Mesenchymal stem cell (in vitro differentiated cells and primary cell): ENCODE measurements around the gene WTAP.

ENCODE experiments used
- DNase-seq: peaks from one replicate; pipeline ENCODE4 v3.0.0-alpha.2; 2013
- H2AFZ ChIP-seq: one replicate; pipeline ENCODE4 v1.6.1; 2013; ENCODE audit warnings: low read depth, mild to moderate bottlenecking, control low read depth, inconsistent platforms, low read length, moderate library complexity
- H2AK5ac ChIP-seq: 2 replicates; pipeline ENCODE4 v1.6.1; 2013; ENCODE audit warnings: low read length, moderate library complexity, mild to moderate bottlenecking, inconsistent platforms; ENCODE audit not compliant: severe bottlenecking
- H2BK120ac ChIP-seq: one replicate; pipeline ENCODE4 v1.6.1; 2013; ENCODE audit warnings: low read depth, mild to moderate bottlenecking, inconsistent platforms, low read length, moderate library complexity
- H2BK12ac ChIP-seq, 2 experiments: one replicate each; pipeline ENCODE4 v1.6.1; 2013; ENCODE audit warnings: inconsistent platforms in 2 of 2, low read length in 2 of 2, mild to moderate bottlenecking in 2 of 2, moderate library complexity in 2 of 2, control low read depth in 1 of 2
- H2BK15ac ChIP-seq: one replicate; pipeline ENCODE4 v1.6.1; 2013; ENCODE audit warnings: mild to moderate bottlenecking, low read depth, inconsistent platforms; ENCODE audit not compliant: poor library complexity, severe bottlenecking
- H2BK5ac ChIP-seq: 2 replicates; pipeline ENCODE4 v1.6.1; 2013; ENCODE audit warnings: low read depth, mild to moderate bottlenecking, low read length, control low read depth, inconsistent platforms; ENCODE audit not compliant: poor library complexity, severe bottlenecking
- H3K14ac ChIP-seq, 2 experiments: one replicate each; pipeline ENCODE4 v1.6.1; 2013; ENCODE audit warnings: inconsistent platforms in 2 of 2, low read length in 2 of 2, control low read depth in 1 of 2, mild to moderate bottlenecking in 1 of 2, moderate library complexity in 1 of 2
- H3K18ac ChIP-seq, 2 experiments: one replicate each; pipeline ENCODE4 v1.6.1; 2013; ENCODE audit warnings: inconsistent platforms in 2 of 2, low read length in 2 of 2, control low read depth in 1 of 2, low read depth in 1 of 2, mild to moderate bottlenecking in 1 of 2
- H3K23ac ChIP-seq, 2 experiments: one replicate each; pipeline ENCODE4 v1.6.1; 2013; ENCODE audit warnings: inconsistent platforms in 2 of 2, low read length in 2 of 2, mild to moderate bottlenecking in 2 of 2, moderate library complexity in 2 of 2, control low read depth in 1 of 2
- H3K27ac ChIP-seq: 2 replicates; pipeline ENCODE4 v1.5.1; 2013; ENCODE audit warnings: mild to moderate bottlenecking, moderate library complexity, low read length, control low read depth, inconsistent platforms; ENCODE audit not compliant: poor library complexity, severe bottlenecking
- H3K27me3 ChIP-seq, 2 experiments: 2 replicates each; pipeline versions ENCODE4 v1.6.1 to v1.7.0; 2013; ENCODE audit warnings: low read length in 2 of 2, mild to moderate bottlenecking in 2 of 2, moderate library complexity in 2 of 2, control low read depth in 1 of 2, inconsistent platforms in 1 of 2; ENCODE audit not compliant: control insufficient read depth in 1 of 2, insufficient read depth in 1 of 2
- H3K36me3 ChIP-seq, 2 experiments: 2 replicates each; pipeline versions ENCODE4 v1.6.1 to v1.7.0; 2013; ENCODE audit warnings: low read length in 2 of 2, control low read depth in 1 of 2, inconsistent platforms in 1 of 2, low read depth in 1 of 2, mild to moderate bottlenecking in 1 of 2; ENCODE audit not compliant: insufficient read depth in 2 of 2, control insufficient read depth in 1 of 2
- H3K4ac ChIP-seq, 2 experiments: one replicate each; pipeline ENCODE4 v1.6.1; 2013; ENCODE audit warnings: inconsistent platforms in 2 of 2, low read length in 2 of 2, mild to moderate bottlenecking in 2 of 2, moderate library complexity in 2 of 2, control low read depth in 1 of 2, low read depth in 1 of 2
- H3K4me1 ChIP-seq: 2 replicates; pipeline ENCODE4 v1.6.1; 2013; ENCODE audit warnings: low read depth, low read length, control low read depth; ENCODE audit not compliant: control insufficient read depth, insufficient read depth
- H3K4me2 ChIP-seq: 2 replicates; pipeline ENCODE4 v1.6.1; 2013; ENCODE audit warnings: low read length, mild to moderate bottlenecking, inconsistent platforms; ENCODE audit not compliant: poor library complexity, severe bottlenecking
- H3K4me3 ChIP-seq, 2 experiments: 2 replicates each; pipeline versions ENCODE4 v1.5.1 to v1.7.0; 2013; ENCODE audit warnings: low read length in 2 of 2, mild to moderate bottlenecking in 2 of 2, control low read depth in 1 of 2, low read depth in 1 of 2; ENCODE audit not compliant: insufficient read depth in 1 of 2
- H3K79me1 ChIP-seq: replicated peaks from 2 replicates; pipeline ENCODE4 v1.6.1; 2013; ENCODE audit warnings: mild to moderate bottlenecking, control low read depth, low read length, inconsistent platforms; ENCODE audit not compliant: poor library complexity, severe bottlenecking
- H3K9ac ChIP-seq: 2 replicates; pipeline ENCODE4 v1.7.0; 2013; ENCODE audit warnings: mild to moderate bottlenecking, low read length, moderate library complexity
- H3K9me3 ChIP-seq: 2 replicates; pipeline ENCODE4 v1.7.0; 2013; ENCODE audit warnings: mild to moderate bottlenecking, low read length; ENCODE audit not compliant: control insufficient read depth
- H4K8ac ChIP-seq: one replicate; pipeline ENCODE4 v1.6.1; 2013; ENCODE audit warnings: inconsistent platforms, mild to moderate bottlenecking, low read length, moderate library complexity
- H4K91ac ChIP-seq: one replicate; pipeline ENCODE4 v1.6.1; 2013; ENCODE audit warnings: mild to moderate bottlenecking, low read length, inconsistent platforms
- WGBS: methylation state at CpG from one replicate; pipeline ENCODE4 v1.1.7; 2013; ENCODE audit warnings: mixed read lengths; 5-methylcytosine and 5-hydroxymethylcytosine counted together

WTAP gene

DNA sequence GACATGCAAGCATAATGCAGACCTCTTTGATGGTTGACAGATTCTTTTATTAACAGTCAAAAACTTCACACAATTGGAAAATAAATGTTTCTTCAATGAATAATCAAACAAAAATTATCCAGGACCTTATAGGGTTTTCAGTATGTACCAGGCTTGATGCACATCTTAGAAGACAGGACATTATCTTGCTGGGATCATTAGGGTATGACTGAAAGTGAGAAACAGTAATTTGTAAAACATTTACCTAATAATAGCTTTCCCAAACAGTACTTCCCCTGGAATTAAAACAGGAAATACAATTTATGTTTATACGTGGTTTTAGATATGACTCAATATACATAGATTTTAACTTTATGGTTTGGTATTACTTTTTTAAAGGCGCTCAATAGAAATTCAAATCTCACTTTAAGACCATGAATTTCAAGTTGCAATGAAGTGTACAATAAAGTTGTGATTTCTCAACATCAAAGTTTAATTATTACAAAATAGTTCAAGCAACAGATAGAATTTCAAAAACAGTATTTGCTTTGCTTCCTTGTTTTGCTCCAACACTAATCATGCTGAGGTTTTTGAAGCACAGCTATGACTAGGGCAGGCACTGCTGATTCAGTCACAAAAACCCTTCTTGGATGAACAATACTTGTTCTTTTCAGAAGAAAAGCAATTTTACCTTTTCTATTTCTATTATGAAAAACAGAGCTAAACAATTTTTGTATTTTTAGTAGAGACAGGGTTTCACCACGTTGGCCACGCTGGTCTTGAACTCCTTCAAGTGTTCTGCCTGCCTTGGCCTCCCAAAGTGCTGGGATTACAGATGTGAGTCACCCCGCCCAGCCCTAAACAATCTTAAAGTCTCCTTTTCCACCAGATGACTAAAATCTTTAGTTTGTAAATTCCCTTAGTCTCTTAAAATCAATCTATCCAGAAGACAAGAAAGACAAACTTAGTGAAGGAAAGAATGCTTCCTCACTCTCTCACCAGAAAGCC is 47.9 kb upstream of the WTAP start:
- H3K4me3 ChIP-seq: no peak overlapping the region
- H2AK5ac ChIP-seq: no peak overlapping the region
- no peak overlapping the region for H3K4me2 ChIP-seq
- 2% methylated on average over 3 of the region's 5 CpGs for WGBS
- H2AFZ ChIP-seq: no peak overlapping the region
- H4K8ac ChIP-seq: no peak overlapping the region
- H3K4me1 ChIP-seq: peaks cover 1% of the 10 kb centered on the region
- H2BK15ac ChIP-seq: no peak overlapping the region
- H3K9me3 ChIP-seq: no peaks in the 10 kb centered on the region
- peaks cover 16% of the 10 kb centered on the region for H3K79me1 ChIP-seq
- H3K4ac ChIP-seq: no peak overlapping the region
- peak overlapping the region; percentile 58 for H3K9ac ChIP-seq
- no peak overlapping the region for H2BK12ac ChIP-seq
- no peak overlapping the region for H3K14ac ChIP-seq
- no peaks in the 10 kb centered on the region for H3K27me3 ChIP-seq
- no peak overlapping the region for H2BK120ac ChIP-seq
- H3K18ac ChIP-seq: peak overlapping the region in 1 of 2 experiments; percentile 48
- peaks cover 18 to 75% of the 10 kb centered on the region in 2 experiments for H3K36me3 ChIP-seq
- H4K91ac ChIP-seq: no peak overlapping the region
- H3K27ac ChIP-seq: peak overlapping the region; percentile 68
- no peak overlapping the region for H2BK5ac ChIP-seq
- no peak overlapping the region for H3K23ac ChIP-seq
- peak; percentile 85 for DNase-seq

DNA sequence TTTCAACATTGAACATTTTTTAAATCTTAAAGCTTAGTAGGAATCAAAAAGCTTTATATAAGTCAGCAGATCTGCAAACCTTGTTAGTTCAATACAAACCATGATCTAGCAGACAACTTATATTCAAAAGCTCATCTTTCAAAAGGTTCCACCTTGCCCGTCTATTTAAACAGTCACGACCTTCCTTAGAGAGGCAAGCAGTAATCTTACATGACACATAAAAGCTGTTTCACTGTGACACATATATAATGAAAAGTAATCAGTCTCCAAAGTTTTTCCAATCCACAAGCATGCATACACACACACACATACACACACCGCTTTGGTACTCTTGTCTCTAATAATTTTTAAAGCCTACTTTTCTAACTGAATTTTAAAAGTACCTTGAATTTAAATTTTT is 47.2 kb upstream of the WTAP start:
- Histone ChIP-seq H3K79me1 (peaks cover 18% of the 10 kb centered on the region), H3K4me2 (no peak overlapping the region), H3K23ac (no peak overlapping the region), H3K9ac (peak overlapping the region; percentile 58), H2AFZ (no peak overlapping the region), H3K4ac (no peak overlapping the region), H2BK5ac (no peak overlapping the region), H3K14ac (no peak overlapping the region), H2AK5ac (no peak overlapping the region), H3K36me3 (peaks cover 18 to 82% of the 10 kb centered on the region in 2 experiments), H3K27me3 (no peaks in the 10 kb centered on the region), H3K4me3 (no peak overlapping the region), H2BK12ac (no peak overlapping the region), H3K9me3 (no peaks in the 10 kb centered on the region), H3K18ac (no peak overlapping the region), H2BK15ac (no peak overlapping the region), H3K4me1 (peaks cover 1% of the 10 kb centered on the region), H4K8ac (no peak overlapping the region), H3K27ac (peak overlapping the region; percentile 68), H2BK120ac (no peak overlapping the region), H4K91ac (no peak overlapping the region)
- WGBS: 23% methylated on average over 2 of the region's 3 CpGs
- peak; percentile 75 for DNase-seq

DNA sequence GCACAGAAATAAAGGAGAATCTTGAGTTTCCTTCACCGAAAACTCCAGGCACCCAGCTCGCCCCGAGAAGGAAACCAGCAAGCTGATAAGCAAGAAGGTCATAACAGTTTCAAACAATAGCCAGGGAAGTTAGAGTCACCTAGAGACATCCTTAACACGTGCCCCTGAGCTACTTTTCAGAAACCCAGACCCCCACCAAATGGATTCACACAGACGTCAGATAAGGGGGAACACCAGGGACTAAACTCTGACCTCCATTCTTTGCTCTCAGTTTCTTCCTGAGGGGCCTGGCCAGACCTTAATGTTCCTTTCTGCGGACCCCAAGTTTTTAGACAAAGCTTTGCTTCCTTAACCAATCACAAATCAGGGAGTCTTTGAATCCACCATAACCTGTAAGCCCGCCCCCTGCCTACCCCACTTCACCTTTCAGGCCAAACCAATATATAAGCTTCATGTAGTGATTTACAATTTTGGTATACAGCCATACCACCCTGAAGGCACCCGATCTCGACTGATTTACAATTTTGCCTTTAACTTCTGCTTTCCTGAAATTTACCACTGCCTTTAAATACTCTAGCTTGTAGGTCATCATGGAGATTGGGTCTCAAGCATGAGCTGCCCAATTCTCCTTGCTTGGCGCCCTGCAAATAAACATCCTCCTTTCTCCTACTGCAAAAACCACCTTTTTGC is 46.0 kb upstream of the WTAP start:
- Histone ChIP-seq H4K91ac (no peak overlapping the region), H2BK15ac (no peak overlapping the region), H3K4me3 (no peak overlapping the region), H3K4me2 (no peak overlapping the region), H2AFZ (no peak overlapping the region), H3K9ac (peak overlapping the region; percentile 58), H2AK5ac (no peak overlapping the region), H3K79me1 (peaks cover 21% of the 10 kb centered on the region), H2BK12ac (no peak overlapping the region), H3K4ac (no peak overlapping the region), H3K23ac (no peak overlapping the region), H3K4me1 (peaks cover 1% of the 10 kb centered on the region), H3K36me3 (peaks cover 18 to 93% of the 10 kb centered on the region in 2 experiments), H3K27me3 (no peaks in the 10 kb centered on the region), H3K18ac (no peak overlapping the region), H3K14ac (no peak overlapping the region), H3K9me3 (no peaks in the 10 kb centered on the region), H4K8ac (no peak overlapping the region), H2BK5ac (no peak overlapping the region), H3K27ac (no peak overlapping the region), H2BK120ac (no peak overlapping the region)
- no peak for DNase-seq
- WGBS: 96% methylated on average over 10 of the region's 10 CpGs

DNA sequence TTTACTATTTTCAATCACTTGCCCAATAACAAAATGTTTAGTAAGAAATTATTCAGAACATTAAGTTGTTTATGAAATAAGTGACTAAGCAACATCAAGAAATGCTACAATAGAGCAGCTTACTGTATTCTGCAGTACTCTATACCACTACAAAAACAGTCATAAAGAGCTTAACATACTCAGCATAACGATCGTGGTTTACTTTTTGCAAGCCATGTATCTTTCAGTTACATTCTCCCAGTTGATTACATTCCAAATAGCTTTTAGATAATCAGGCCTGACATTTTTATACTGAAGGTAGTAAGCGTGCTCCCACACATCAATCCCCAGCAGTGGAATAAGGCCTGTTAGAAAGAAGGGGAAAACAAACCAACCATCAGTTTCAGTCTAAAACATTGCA is 45.0 kb upstream of the WTAP start:
- H4K8ac ChIP-seq: no peak overlapping the region
- H2BK120ac ChIP-seq: no peak overlapping the region
- no peak overlapping the region for H3K4ac ChIP-seq
- DNase-seq: peak; percentile 38
- H3K36me3 ChIP-seq: peaks cover 22 to 96% of the 10 kb centered on the region in 2 experiments
- peak overlapping the region; percentile 29 for H3K9ac ChIP-seq
- H3K18ac ChIP-seq: no peak overlapping the region
- no peaks in the 10 kb centered on the region for H3K27me3 ChIP-seq
- no peak overlapping the region for H2BK12ac ChIP-seq
- H4K91ac ChIP-seq: no peak overlapping the region
- H2AFZ ChIP-seq: no peak overlapping the region
- no peak overlapping the region for H3K4me3 ChIP-seq
- no peak overlapping the region for H2AK5ac ChIP-seq
- no peak overlapping the region for H3K14ac ChIP-seq
- H3K9me3 ChIP-seq: no peaks in the 10 kb centered on the region
- peaks cover 1% of the 10 kb centered on the region for H3K4me1 ChIP-seq
- no peak overlapping the region for H3K4me2 ChIP-seq
- H2BK5ac ChIP-seq: no peak overlapping the region
- no peak overlapping the region for H3K27ac ChIP-seq
- no peak overlapping the region for H2BK15ac ChIP-seq
- H3K23ac ChIP-seq: no peak overlapping the region
- peaks cover 21% of the 10 kb centered on the region for H3K79me1 ChIP-seq
- WGBS: 29% methylated on average over 3 of the region's 3 CpGs
